H1 (cell line): ENCODE results near the gene B3GLCT. TPM values are rescaled to one million over a fixed set of nuclear protein-coding genes. Genes with fewer than 3 reads are reported as not detected.
A peak's percentile ranks its signal among the peaks of the same experiment; 100 is the strongest.

Experiments used
- CTCF ChIA-PET: fragments of 300-600 bp; sonication (Branson Sonifier 250); formaldehyde crosslinking; loops from one replicate; lab custom pipeline; 2021; ENCODE audit not compliant: partially characterized antibody; lab: Charles Lee
- POLR2A ChIA-PET: fragments of 300-600 bp; sonication (Branson Sonifier 250); formaldehyde crosslinking; loops from one replicate; lab custom pipeline; 2021; ENCODE audit warnings: inconsistent platforms; ENCODE audit not compliant: partially characterized antibody; lab: Charles Lee
- DNase-seq, 2 experiments: peaks; one replicate each; pipeline versions ENCODE4 v3.0.0 to v3.0.0-alpha.2; 2010 to 2022; ENCODE audit warnings: low spot score in 2 of 2, low read depth in 1 of 2, mixed read lengths in 1 of 2
- FAIRE-seq: peaks from 2 replicates; lab custom pipeline; 2011; peaks lifted over from hg19 to GRCh38; lab: Jason Lieb, UNC
- H2AFZ ChIP-seq: 2 replicates; pipeline ENCODE4 v1.8.1; 2012; ENCODE audit warnings: low read length, inconsistent platforms
- H2AK5ac ChIP-seq: 2 replicates; pipeline ENCODE4 v1.6.1; 2013; ENCODE audit warnings: low read depth, low read length
- H2BK120ac ChIP-seq: replicated peaks from 2 replicates; pipeline ENCODE3; 2013; ENCODE audit warnings: low read depth, low read length, inconsistent platforms
- H2BK12ac ChIP-seq: 2 replicates; pipeline ENCODE4 v1.6.1; 2013; ENCODE audit warnings: low read depth, low read length
- H2BK15ac ChIP-seq: 2 replicates; pipeline ENCODE4 v1.6.1; 2013; ENCODE audit warnings: low read length
- H2BK20ac ChIP-seq: 2 replicates; pipeline ENCODE4 v1.6.1; 2013; ENCODE audit warnings: low read length
- H2BK5ac ChIP-seq: 2 replicates; pipeline ENCODE4 v1.6.1; 2013; ENCODE audit warnings: low read depth, low read length
- H3K14ac ChIP-seq: 2 replicates; pipeline ENCODE4 v1.6.1; 2013; ENCODE audit warnings: inconsistent platforms; ENCODE audit not compliant: insufficient read length
- H3K18ac ChIP-seq: 2 replicates; pipeline ENCODE4 v1.6.1; 2013; ENCODE audit warnings: low read length; ENCODE audit errors: extremely low read depth
- H3K23ac ChIP-seq: 2 replicates; pipeline ENCODE4 v1.6.1; 2013; ENCODE audit warnings: inconsistent platforms; ENCODE audit not compliant: insufficient read length
- H3K23me2 ChIP-seq: 2 replicates; pipeline ENCODE4 v1.6.1; 2013; ENCODE audit warnings: low read depth, low read length
- H3K27ac ChIP-seq: 2 replicates; pipeline ENCODE4 v1.6.1; 2011; ENCODE audit warnings: low read depth, low read length, inconsistent platforms
- H3K27me3 ChIP-seq, 4 experiments: replicated peaks in 1 of 4; 1 replicate in 1 of 4; 2 replicates in 3 of 4; pipeline versions ENCODE4 v1.6.1 to v1.8.1; 2011 to 2013; ENCODE audit warnings: low read length in 3 of 4, mild to moderate bottlenecking in 3 of 4, inconsistent platforms in 2 of 4, mixed read lengths in 2 of 4, moderate library complexity in 1 of 4; ENCODE audit not compliant: control insufficient read depth in 3 of 4, insufficient read depth in 3 of 4; ENCODE audit errors: extremely low read depth in 1 of 4
- H3K36me3 ChIP-seq, 4 experiments: 2 replicates each; pipeline versions ENCODE4 v1.6.1 to v1.8.1; 2011 to 2013; ENCODE audit warnings: mild to moderate bottlenecking in 4 of 4, low read length in 3 of 4, moderate library complexity in 2 of 4, control low read depth in 1 of 4, inconsistent platforms in 1 of 4; ENCODE audit not compliant: insufficient read depth in 4 of 4, control insufficient read depth in 2 of 4
- H3K4ac ChIP-seq: replicated peaks from 2 replicates; pipeline ENCODE3; 2013; ENCODE audit warnings: low read length, low read depth, mixed read lengths, inconsistent platforms; ENCODE audit not compliant: insufficient read length
- H3K4me1 ChIP-seq, 4 experiments: replicated peaks in 1 of 4; 1 replicate in 1 of 4; 2 replicates in 3 of 4; pipeline versions ENCODE4 v1.6.1 to v1.8.1; 2011 to 2013; ENCODE audit warnings: low read length in 3 of 4, inconsistent platforms in 2 of 4, mixed read lengths in 1 of 4; ENCODE audit not compliant: insufficient read depth in 4 of 4, control insufficient read depth in 3 of 4
- H3K4me2 ChIP-seq, 2 experiments: 2 replicates each; pipeline versions ENCODE4 v1.6.1 to v1.8.1; 2011 to 2013; ENCODE audit warnings: low read depth in 2 of 2, low read length in 2 of 2, control low read depth in 1 of 2, inconsistent platforms in 1 of 2, mild to moderate bottlenecking in 1 of 2; ENCODE audit not compliant: insufficient read depth in 1 of 2
- H3K4me3 ChIP-seq, 4 experiments: fragments of 200-600, 300-600 bp in 1 of 4; sonication (generic), shearing (Covaris generic), sonication (Bioruptor Twin) in 1 of 4; 2 replicates each; pipeline versions ENCODE4 v1.5.1 to v1.8.1; 2011 to 2016; ENCODE audit warnings: low read length in 4 of 4, low read depth in 3 of 4, control low read depth in 2 of 4, inconsistent platforms in 2 of 4, mild to moderate bottlenecking in 2 of 4, mixed read lengths in 1 of 4, moderate library complexity in 1 of 4; ENCODE audit not compliant: insufficient read depth in 2 of 4; ENCODE audit errors: extremely low read depth in 1 of 4
- H3K56ac ChIP-seq: replicated peaks from 2 replicates; pipeline ENCODE3; 2013; ENCODE audit warnings: low read depth, mild to moderate bottlenecking, mixed read lengths, low read length, inconsistent platforms; ENCODE audit not compliant: insufficient read length
- H3K79me1 ChIP-seq: 2 replicates; pipeline ENCODE4 v1.6.1; 2013; ENCODE audit warnings: low read depth, low read length, control low read depth
- H3K79me2 ChIP-seq, 2 experiments: 2 replicates each; pipeline versions ENCODE4 v1.6.1 to v1.8.1; 2012 to 2013; ENCODE audit warnings: low read length in 2 of 2, mild to moderate bottlenecking in 2 of 2, inconsistent platforms in 1 of 2; ENCODE audit not compliant: insufficient read depth in 2 of 2, control insufficient read depth in 1 of 2
- H3K9ac ChIP-seq, 4 experiments: replicated peaks in 1 of 4; 1 replicate in 1 of 4; 2 replicates in 3 of 4; pipeline versions ENCODE4 v1.6.1 to v1.8.1; 2011 to 2013; ENCODE audit warnings: low read depth in 3 of 4, low read length in 3 of 4, control low read depth in 2 of 4, mild to moderate bottlenecking in 2 of 4, moderate library complexity in 2 of 4, inconsistent platforms in 1 of 4; ENCODE audit errors: extremely low read depth in 1 of 4
- H3K9me3 ChIP-seq, 2 experiments: 2 replicates each; pipeline versions ENCODE4 v1.6.1 to v1.8.1; 2012 to 2013; ENCODE audit warnings: mild to moderate bottlenecking in 2 of 2, moderate library complexity in 2 of 2, control low read depth in 1 of 2, inconsistent platforms in 1 of 2, low read depth in 1 of 2, low read length in 1 of 2, mixed read lengths in 1 of 2; ENCODE audit not compliant: insufficient read depth in 2 of 2
- H4K20me1 ChIP-seq, 2 experiments: replicated peaks in 1 of 2; 2 replicates each; pipeline versions ENCODE3 to v1.8.1; 2011 to 2013; ENCODE audit warnings: inconsistent platforms in 2 of 2, low read length in 2 of 2, mild to moderate bottlenecking in 1 of 2; ENCODE audit not compliant: insufficient read depth in 2 of 2, control insufficient read depth in 1 of 2
- H4K5ac ChIP-seq: 2 replicates; pipeline ENCODE4 v1.6.1; 2013; ENCODE audit warnings: low read length, low read depth, mixed read lengths, inconsistent platforms; ENCODE audit not compliant: insufficient read length
- H4K8ac ChIP-seq: 2 replicates; pipeline ENCODE4 v1.8.0; 2013; ENCODE audit warnings: mild to moderate bottlenecking, moderate library complexity, low read length, inconsistent platforms; ENCODE audit not compliant: insufficient read depth; ENCODE audit errors: extremely low read depth
- H4K91ac ChIP-seq: replicated peaks from 2 replicates; pipeline ENCODE3; 2013; ENCODE audit warnings: low read length, mixed read lengths, inconsistent platforms; ENCODE audit not compliant: insufficient read length
- CBX8 ChIP-seq: fragments of 300-800, 300-1000 bp; sonication (generic); IDR thresholded peaks from 2 replicates; pipeline ENCODE4 v1.7.1; 2016; ENCODE audit warnings: low read depth, low read length, borderline replicate concordance
- EGR1 ChIP-seq: IDR thresholded peaks from 2 replicates; pipeline ENCODE4 v1.6.1; 2011; ENCODE audit warnings: low read depth, low read length, borderline replicate concordance
- KDM1A ChIP-seq: fragments of 200-600, 300-600 bp; sonication (generic); IDR thresholded peaks from 2 replicates; pipeline ENCODE4 v1.7.1; 2016; ENCODE audit warnings: mild to moderate bottlenecking, low read length, borderline replicate concordance
- RBBP5 ChIP-seq: IDR thresholded peaks from 2 replicates; pipeline ENCODE4 v1.7.1; 2012; ENCODE audit warnings: low read depth, mild to moderate bottlenecking, inconsistent platforms, low read length, moderate library complexity, borderline replicate concordance
- SIRT6 ChIP-seq: IDR thresholded peaks from one replicate; pipeline ENCODE4 v1.7.1; 2012; ENCODE audit warnings: low read length, inconsistent platforms
- TAF7 ChIP-seq: optimal IDR thresholded peaks from 2 replicates; pipeline ENCODE3; 2011; ENCODE audit warnings: low read depth, mild to moderate bottlenecking, inconsistent platforms, low read length, moderate library complexity, borderline replicate concordance
- ZNF274 ChIP-seq: IDR thresholded peaks from 2 replicates; pipeline ENCODE4 v1.7.0; 2012; ENCODE audit warnings: low read length, borderline replicate concordance; ENCODE audit errors: extremely low read depth
- WGBS, 2 experiments: shearing (Covaris generic) in 1 of 2; methylation state at CpG; one replicate each; pipeline versions ENCODE4 v1.1.6 to v1.1.7; 2013 to 2015; ENCODE audit warnings: low lambda C conversion rate in 2 of 2, mixed read lengths in 2 of 2, inconsistent platforms in 1 of 2, low coverage in 1 of 2, missing lambda C conversion rate in 1 of 2; ENCODE audit not compliant: insufficient replicate concordance in 2 of 2, insufficient coverage in 1 of 2, insufficient read length in 1 of 2; ENCODE audit errors: extremely low coverage in 1 of 2, missing lambda C conversion rate in 1 of 2; 5-methylcytosine and 5-hydroxymethylcytosine counted together
- long read RNA-seq, 2 experiments: library from RNA in 1 of 2; library from capped mRNA in 1 of 2; stranded (forward); transcript quantifications; one replicate each; pipeline ENCODE4 v2.0.0, GENCODE V29; 2021; ENCODE audit warnings: inconsistent platforms in 1 of 2
- polyA minus RNA-seq, 3 experiments: library from RNA; depleted of rRNA, polyadenylated mRNA; stranded (reverse); fragments of >200 nt; gene quantifications; 1 replicate in 2 of 3; 2 replicates in 1 of 3; pipeline ENCODE4 v1.2.3, GENCODE V29; 2011
- polyA plus RNA-seq, 7 experiments: library from polyadenylated mRNA; depleted of rRNA in 3 of 7; stranded (reverse) in 5 of 7; unstranded in 2 of 7; fragments of >200 nt in 5 of 7; fragments of 200-250 nt in 2 of 7; gene quantifications; 1 replicate in 5 of 7; 2 replicates in 1 of 7; 4 replicates in 1 of 7; pipeline versions ENCODE4 v1.2.1 to v1.2.3, GENCODE V29; 2011 to 2013; ENCODE audit warnings: missing spikeins in 2 of 7, mixed read lengths in 2 of 7
- total RNA-seq: library from RNA; stranded (reverse); fragmentation: NEBNext Ultra II Directional; extraction: Animal tissue kit (Norgen Biotek cat#: 25700); gene quantifications from 2 replicates; pipeline ENCODE4 v1.2.1, GENCODE V29; 2021
- TF ChIP-seq, protein P1 (sequence below): IDR thresholded peaks from 2 replicates; pipeline ENCODE4 v1.6.1; 2011; ENCODE audit warnings: low read length, improper control_type of control experiment

The B3GLCT gene
- total RNA-seq (3.5 and 4.1 TPM in 2 replicates), polyA plus RNA-seq (2011; rRNA removed) (0.83 and 1.5 TPM in 2 replicates), polyA minus RNA-seq (2011; rRNA and poly(A)+ RNA removed) (2.0 and 3.1 TPM in 2 replicates)
- 1.4 TPM for polyA plus RNA-seq (2011; cell fraction: cytosol; rRNA removed)
- 1.1 TPM for polyA plus RNA-seq (2011; cell fraction: nucleus; rRNA removed)
- 2.0 to 2.9 TPM (median 2.4 TPM) in 4 replicates for polyA plus RNA-seq (2012, experiment 1 of 2)
- polyA plus RNA-seq (2012, experiment 2 of 2) = 0.93 TPM
- polyA plus RNA-seq (2013, experiment 1 of 2) = 3.9 TPM
- polyA plus RNA-seq (2013, experiment 2 of 2) = 4.6 TPM
- 0.81 TPM for polyA minus RNA-seq (2011; cell fraction: cytosol; rRNA and poly(A)+ RNA removed)
- polyA minus RNA-seq (2011; cell fraction: nucleus; rRNA and poly(A)+ RNA removed) = 3.0 TPM
- long read RNA-seq, experiment 1, partial matches to known transcripts = 0 of 1 reads
- long read RNA-seq, experiment 1, other reads (novel, unspliced or antisense) = 1 of 1 reads
- long read RNA-seq, experiment 2 = 0 reads

GRCh38 chr13:31199849-31200636 is at the start of gene B3GLCT:
Gene B3GLCT (plus strand): TSS chr13:31199975. CDS start chr13:31200085, 110 bp downstream.
- Histone ChIP-seq H2AK5ac (no peak within 1 kb of the TSS), H2BK20ac (0 out of 2 replicates have a peak within 1 kb of the TSS, but pooled peaks have one; percentile 32), H3K79me1 (no peaks in the 10 kb centered on the region), H3K79me2 (no peaks in the 10 kb centered on the region), H3K9ac (peak within 1 kb of the TSS in 3 of 4 experiments; percentile 66 to 98 (median 84); a peak in 6 of 7 replicates), H3K14ac (no peak within 1 kb of the TSS), H3K4ac (no peak within 1 kb of the TSS), H3K4me1 (peaks cover 0 to 5% (median 0%) of the 10 kb centered on the region in 4 experiments; a peak in 2 of 7 replicates), H2BK12ac (no peak within 1 kb of the TSS), H2BK120ac (no peak within 1 kb of the TSS), H3K36me3 (no peaks in the 10 kb centered on the region), H3K18ac (no peak within 1 kb of the TSS; the same call in none of the 2 replicates), H3K4me2 (peak within 1 kb of the TSS; percentile 34 to 70), H4K8ac (peak within 1 kb of the TSS; percentile 92), H4K91ac (peak within 1 kb of the TSS; percentile 50), H3K23ac (no peak within 1 kb of the TSS), H4K20me1 (no peaks in the 10 kb centered on the region), H2AFZ (peak within 1 kb of the TSS; percentile 72; the same call in 1 of the 2 replicates), H2BK5ac (no peak within 1 kb of the TSS), H4K5ac (no peak within 1 kb of the TSS), H3K4me3 (peak within 1 kb of the TSS; percentile 65 to 77 (median 76)), H3K56ac (peak within 1 kb of the TSS; percentile 48), H3K27ac (peak within 1 kb of the TSS; percentile 89; the same call in 1 of the 2 replicates), H3K23me2 (no peaks in the 10 kb centered on the region), H3K27me3 (no peaks in the 10 kb centered on the region; a peak in 2 of 7 replicates), H3K9me3 (no peaks in the 10 kb centered on the region), H2BK15ac (0 out of 2 replicates have a peak within 1 kb of the TSS, but pooled peaks have one; percentile 29)
- ChIA-PET POLR2A (no interaction called here), CTCF (interaction anchor here (0.6 to 1.5 kb wide), 9 partner anchors 10 to 173 kb away, joined by 3 to 6 read pairs (median 4); no protein-coding TSS in a partner anchor)
- WGBS, 2 experiments = 3% methylated on average over 37 of the region's 126 CpGs; no CpG with 5 or more reads in 1 of the 2 experiments
- FAIRE-seq = no peak
- DNase-seq = peak; percentile 46 to 91
- TF ChIP-seq KDM1A (no peak), SIRT6 (no peak), EGR1 (no peak), RBBP5 (0 out of 2 replicates have a peak, but pooled peaks have one; percentile 50), TAF7 (peak; percentile 83), ZNF274 (no peak), CBX8 (no peak)
- TF ChIP-seq, protein P1, sequence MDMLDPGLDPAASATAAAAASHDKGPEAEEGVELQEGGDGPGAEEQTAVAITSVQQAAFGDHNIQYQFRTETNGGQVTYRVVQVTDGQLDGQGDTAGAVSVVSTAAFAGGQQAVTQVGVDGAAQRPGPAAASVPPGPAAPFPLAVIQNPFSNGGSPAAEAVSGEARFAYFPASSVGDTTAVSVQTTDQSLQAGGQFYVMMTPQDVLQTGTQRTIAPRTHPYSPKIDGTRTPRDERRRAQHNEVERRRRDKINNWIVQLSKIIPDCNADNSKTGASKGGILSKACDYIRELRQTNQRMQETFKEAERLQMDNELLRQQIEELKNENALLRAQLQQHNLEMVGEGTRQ = no peak
